DND-41 (cell line): ENCODE data around the gene KCNAB3.

ENCODE experiments used
- ATAC-seq: fragments of 200-7000 bp; cut with Tn5 transposase; 3 replicates; pipeline ENCODE4 v1.9.1; 2021; ENCODE audit warnings: low read depth; ENCODE audit not compliant: insufficient read depth
- DNase-seq: peaks from one replicate; pipeline ENCODE4 v3.0.0-alpha.2; 2020
- H2AFZ ChIP-seq: 2 replicates; pipeline ENCODE4 v1.6.0; 2012; ENCODE audit warnings: low read depth, low read length
- H3K27ac ChIP-seq: 2 replicates; pipeline ENCODE4 v1.5.1; 2012; ENCODE audit warnings: low read length, inconsistent platforms
- H3K27me3 ChIP-seq: fragments of 200-600 bp; sonication (generic); 2 replicates; pipeline ENCODE4 v1.6.0; 2012; ENCODE audit warnings: low read length, mild to moderate bottlenecking, inconsistent platforms; ENCODE audit not compliant: insufficient read depth, poor library complexity
- H3K36me3 ChIP-seq: 2 replicates; pipeline ENCODE4 v1.5.1; 2012; ENCODE audit warnings: low read length, inconsistent platforms; ENCODE audit not compliant: insufficient read depth
- H3K4me1 ChIP-seq: 2 replicates; pipeline ENCODE4 v1.5.1; 2012; ENCODE audit warnings: mild to moderate bottlenecking, low read length; ENCODE audit not compliant: insufficient read depth
- H3K4me2 ChIP-seq: 2 replicates; pipeline ENCODE4 v1.6.0; 2012; ENCODE audit warnings: mild to moderate bottlenecking, moderate library complexity, low read length, inconsistent platforms; ENCODE audit not compliant: insufficient read depth
- H3K4me3 ChIP-seq, 2 experiments: fragments of 200-600 bp in 1 of 2; shearing (Covaris generic) in 1 of 2; 2 replicates each; pipeline ENCODE4 v1.5.1; 2012 to 2016; ENCODE audit warnings: inconsistent platforms in 2 of 2, low read length in 2 of 2, mild to moderate bottlenecking in 2 of 2, low read depth in 1 of 2, moderate library complexity in 1 of 2
- H3K79me2 ChIP-seq: 2 replicates; pipeline ENCODE4 v1.6.0; 2012; ENCODE audit warnings: low read length, inconsistent platforms; ENCODE audit not compliant: insufficient read depth
- H3K9ac ChIP-seq: 2 replicates; pipeline ENCODE4 v1.6.0; 2012; ENCODE audit warnings: low read depth, mild to moderate bottlenecking, inconsistent platforms, low read length, moderate library complexity
- H3K9me3 ChIP-seq: 2 replicates; pipeline ENCODE4 v1.5.1; 2012; ENCODE audit warnings: low read length, moderate library complexity, mild to moderate bottlenecking, inconsistent platforms; ENCODE audit not compliant: insufficient read depth, severe bottlenecking
- H4K20me1 ChIP-seq: 2 replicates; pipeline ENCODE4 v1.6.0; 2012; ENCODE audit warnings: low read length; ENCODE audit not compliant: insufficient read depth
- EZH2 ChIP-seq: IDR thresholded peaks from 3 replicates; pipeline ENCODE4 v1.6.1; 2012; ENCODE audit warnings: borderline replicate concordance, low read depth, mild to moderate bottlenecking, moderate library complexity, low read length, inconsistent platforms; ENCODE audit not compliant: severe bottlenecking
- TF ChIP-seq, protein P1 (sequence below): IDR thresholded peaks from 2 replicates; pipeline ENCODE4 v1.5.1; 2012; ENCODE audit warnings: borderline replicate concordance, low read length, moderate library complexity, mild to moderate bottlenecking; ENCODE audit not compliant: poor library complexity, severe bottlenecking; ENCODE audit errors: extremely low read depth

Gene KCNAB3

GRCh38 chr17:7875804-7876370 lies 53.8 kb downstream of the KCNAB3 start:
- TF ChIP-seq EZH2, result no peak
- TF ChIP-seq, protein P1, sequence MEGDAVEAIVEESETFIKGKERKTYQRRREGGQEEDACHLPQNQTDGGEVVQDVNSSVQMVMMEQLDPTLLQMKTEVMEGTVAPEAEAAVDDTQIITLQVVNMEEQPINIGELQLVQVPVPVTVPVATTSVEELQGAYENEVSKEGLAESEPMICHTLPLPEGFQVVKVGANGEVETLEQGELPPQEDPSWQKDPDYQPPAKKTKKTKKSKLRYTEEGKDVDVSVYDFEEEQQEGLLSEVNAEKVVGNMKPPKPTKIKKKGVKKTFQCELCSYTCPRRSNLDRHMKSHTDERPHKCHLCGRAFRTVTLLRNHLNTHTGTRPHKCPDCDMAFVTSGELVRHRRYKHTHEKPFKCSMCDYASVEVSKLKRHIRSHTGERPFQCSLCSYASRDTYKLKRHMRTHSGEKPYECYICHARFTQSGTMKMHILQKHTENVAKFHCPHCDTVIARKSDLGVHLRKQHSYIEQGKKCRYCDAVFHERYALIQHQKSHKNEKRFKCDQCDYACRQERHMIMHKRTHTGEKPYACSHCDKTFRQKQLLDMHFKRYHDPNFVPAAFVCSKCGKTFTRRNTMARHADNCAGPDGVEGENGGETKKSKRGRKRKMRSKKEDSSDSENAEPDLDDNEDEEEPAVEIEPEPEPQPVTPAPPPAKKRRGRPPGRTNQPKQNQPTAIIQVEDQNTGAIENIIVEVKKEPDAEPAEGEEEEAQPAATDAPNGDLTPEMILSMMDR, result no peak
- no peak for ATAC-seq
- no peaks in the 10 kb centered on the region for H3K79me2 ChIP-seq

DNA sequence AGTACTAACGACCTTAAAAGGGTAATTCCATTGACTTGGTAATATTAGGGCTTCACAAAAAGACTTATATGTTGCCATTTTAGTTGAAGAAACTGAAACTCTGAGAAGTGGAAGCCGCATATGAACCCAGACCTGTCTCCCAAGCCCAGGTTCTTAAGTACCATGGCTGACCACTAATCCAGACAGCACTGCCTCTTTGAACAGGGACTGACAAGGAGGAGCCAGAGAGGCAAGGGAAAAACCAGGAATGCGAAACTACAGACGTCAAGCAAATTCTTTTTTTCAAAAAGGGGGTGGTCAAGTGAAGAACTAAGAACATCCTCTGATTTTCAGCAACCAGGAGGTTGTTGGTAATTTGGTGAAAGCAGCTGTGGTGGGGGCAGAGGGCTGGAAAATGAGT lies 56.6 kb downstream of the KCNAB3 start:
- Histone ChIP-seq H3K4me1 (no peaks in the 10 kb centered on the region), H3K4me3 (no peak overlapping the region), H3K79me2 (no peaks in the 10 kb centered on the region), H3K36me3 (no peaks in the 10 kb centered on the region), H3K9me3 (no peaks in the 10 kb centered on the region), H4K20me1 (no peaks in the 10 kb centered on the region), H2AFZ (no peak overlapping the region), H3K9ac (no peak overlapping the region), H3K27ac (no peak overlapping the region), H3K4me2 (no peak overlapping the region), H3K27me3 (no peaks in the 10 kb centered on the region)
- ATAC-seq, result no peak
- no peak for TF ChIP-seq EZH2
- TF ChIP-seq, protein P1, result no peak
- no peak for DNase-seq

More at GRCh38 chr17:7875804-7876370, 53.8 kb downstream of the KCNAB3 start:
- no peaks in the 10 kb centered on the region for H4K20me1 ChIP-seq
- no peaks in the 10 kb centered on the region for H3K27me3 ChIP-seq
- H3K4me3 ChIP-seq, result no peak overlapping the region
- H3K27ac ChIP-seq, result no peak overlapping the region
- DNase-seq, result no peak
- no peaks in the 10 kb centered on the region for H3K9me3 ChIP-seq
- no peak overlapping the region for H2AFZ ChIP-seq
- H3K36me3 ChIP-seq, result no peaks in the 10 kb centered on the region
- H3K9ac ChIP-seq, result no peak overlapping the region
- no peak overlapping the region for H3K4me2 ChIP-seq
- no peaks in the 10 kb centered on the region for H3K4me1 ChIP-seq
